Bronchial epithelial cell (primary cell): ENCODE data around the gene B3GALT4. TPM values are rescaled to one million over a fixed set of nuclear protein-coding genes. Genes with fewer than 3 reads are reported as not detected.
"Not testable (repeated sequence)": the region's sequence is repeated elsewhere in the genome, so short reads cannot be mapped to it uniquely, and the experiment has no call there.

Experiments used
- DNase-seq: peaks from one replicate; pipeline ENCODE4 v3.0.0-alpha.2; 2010; ENCODE audit warnings: low read depth
- FAIRE-seq: peaks from 2 replicates; lab custom pipeline; 2011; peaks lifted over from hg19 to GRCh38; lab: Jason Lieb, UNC
- H3K27me3 ChIP-seq: 2 replicates; pipeline ENCODE4 v1.5.1; 2011; ENCODE audit warnings: low read length; ENCODE audit not compliant: control insufficient read depth, insufficient read depth
- H3K36me3 ChIP-seq: 2 replicates; pipeline ENCODE4 v1.5.1; 2011; ENCODE audit warnings: low read length; ENCODE audit not compliant: control insufficient read depth, insufficient read depth
- H3K4me3 ChIP-seq: 2 replicates; pipeline ENCODE4 v1.5.1; 2011; ENCODE audit warnings: mild to moderate bottlenecking, low read depth, low read length, control low read depth
- CTCF ChIP-seq: IDR thresholded peaks from 2 replicates; pipeline ENCODE4 v1.5.1; 2011; ENCODE audit warnings: mild to moderate bottlenecking, moderate library complexity, low read length, control low read depth, inconsistent platforms; ENCODE audit not compliant: insufficient read depth, severe bottlenecking
- total RNA-seq: library from RNA; depleted of rRNA; stranded (reverse); fragments of >200 nt; gene quantifications from 2 replicates; pipeline ENCODE4 v1.2.1, GENCODE V29; 2014

The B3GALT4 gene
- total RNA-seq, 1 donor from 2014 or later = 3.9 TPM

GRCh38 chr6:33259032-33259431 lies 17.9 kb upstream of the B3GALT4 start:
- H3K27me3 ChIP-seq = no peaks in the 10 kb centered on the region
- peak; percentile 89 for DNase-seq
- FAIRE-seq = no peak
- no peak for TF ChIP-seq CTCF
- peaks cover 3% of the 10 kb centered on the region for H3K36me3 ChIP-seq
- no peak overlapping the region for H3K4me3 ChIP-seq

GRCh38 chr6:33262490-33262889 lies 14.4 kb upstream of the B3GALT4 start:
- H3K4me3 ChIP-seq, DNase-seq, FAIRE-seq, H3K27me3 ChIP-seq: not testable (repeated sequence)
- H3K36me3 ChIP-seq = peaks cover 13% of the 10 kb centered on the region

GRCh38 chr6:33264015-33264414 lies 12.9 kb upstream of the B3GALT4 start:
- Histone ChIP-seq H3K4me3 (no peak overlapping the region), H3K27me3 (no peaks in the 10 kb centered on the region), H3K36me3 (peaks cover 24% of the 10 kb centered on the region)
- DNase-seq (no peak), FAIRE-seq (peak; percentile 88)
- TF ChIP-seq CTCF = no peak

- FAIRE-seq (no peak), DNase-seq (no peak)
- peak overlapping the region; percentile 81 for H3K4me3 ChIP-seq
- H3K36me3 ChIP-seq = peaks cover 42% of the 10 kb centered on the region
- H3K27me3 ChIP-seq = no peaks in the 10 kb centered on the region
- TF ChIP-seq CTCF = peak; percentile 1
These were observed 5.8 kb upstream of the B3GALT4 start for GRCh38 chr6:33271117-33271467.

- FAIRE-seq = peak; percentile 23
- peaks cover 42% of the 10 kb centered on the region for H3K36me3 ChIP-seq
- peak within 1 kb of the TSS; percentile 81 for H3K4me3 ChIP-seq
- H3K27me3 ChIP-seq = no peaks in the 10 kb centered on the region
- no peak for TF ChIP-seq CTCF
- peak; percentile 96 for DNase-seq
These were observed 5.3 kb upstream of the B3GALT4 start, which contains the start of the genes RPS18 and VPS52 for GRCh38 chr6:33271468-33272274. Gene RPS18 (plus strand): TSS chr6:33272075. CDS start chr6:33272120, 45 bp downstream. Gene VPS52 (minus strand): TSS chr6:33271876. CDS start chr6:33271675, 201 bp downstream.

- no peak for FAIRE-seq
- TF ChIP-seq CTCF = no peak
- H3K36me3 ChIP-seq = peaks cover 40% of the 10 kb centered on the region
- H3K4me3 ChIP-seq = peak overlapping the region; percentile 81
- H3K27me3 ChIP-seq = no peaks in the 10 kb centered on the region
- DNase-seq = peak; percentile 10
These were observed 4.4 kb upstream of the B3GALT4 start for GRCh38 chr6:33272275-33273128.
